H1 (cell line): ENCODE measurements around the gene NBAS.

Experiments used
- CBX8 ChIP-seq: fragments of 300-800, 300-1000 bp; sonication (generic); IDR thresholded peaks from 2 replicates; pipeline ENCODE4 v1.7.1; 2016; ENCODE audit warnings: low read depth, low read length, borderline replicate concordance
- CREB1 ChIP-seq: IDR thresholded peaks from 2 replicates; pipeline ENCODE4 v1.6.1; 2012; ENCODE audit warnings: inconsistent platforms
- CTCF ChIP-seq, 3 experiments: IDR thresholded peaks; 1 replicate in 2 of 3; 2 replicates in 1 of 3; pipeline versions ENCODE4 v1.5.1 to v1.6.1; 2011; ENCODE audit warnings: low read length in 3 of 3, mild to moderate bottlenecking in 3 of 3, inconsistent platforms in 2 of 3, low read depth in 1 of 3, moderate library complexity in 1 of 3; ENCODE audit not compliant: insufficient read depth in 1 of 3; ENCODE audit errors: control extremely low read depth in 1 of 3
- EP300 ChIP-seq, 2 experiments: IDR thresholded peaks; 1 replicate in 1 of 2; 2 replicates in 1 of 2; pipeline ENCODE4 v1.6.1; 2011 to 2012; ENCODE audit warnings: low read depth in 2 of 2, low read length in 2 of 2, mild to moderate bottlenecking in 2 of 2, borderline replicate concordance in 1 of 2, inconsistent platforms in 1 of 2, moderate library complexity in 1 of 2
- POLR2A ChIP-seq, 2 experiments: IDR thresholded peaks; 1 replicate in 1 of 2; 2 replicates in 1 of 2; pipeline ENCODE4 v1.6.1; 2011; ENCODE audit warnings: low read depth in 2 of 2, low read length in 2 of 2, mild to moderate bottlenecking in 2 of 2; ENCODE audit errors: control extremely low read depth in 1 of 2
- RFX5 ChIP-seq: IDR thresholded peaks from 2 replicates; pipeline ENCODE4 v1.6.1; 2011; ENCODE audit warnings: low read depth, low read length, improper control_type of control experiment, borderline replicate concordance
- SP1 ChIP-seq: IDR thresholded peaks from 2 replicates; pipeline ENCODE4 v1.6.1; 2011; ENCODE audit warnings: low read depth, low read length
- TAF1 ChIP-seq: IDR thresholded peaks from 2 replicates; pipeline ENCODE4 v1.6.1; 2011; ENCODE audit warnings: mild to moderate bottlenecking, low read depth, low read length
- TAF7 ChIP-seq: optimal IDR thresholded peaks from 2 replicates; pipeline ENCODE3; 2011; ENCODE audit warnings: low read depth, mild to moderate bottlenecking, inconsistent platforms, low read length, moderate library complexity, borderline replicate concordance
- TCF12 ChIP-seq: IDR thresholded peaks from 2 replicates; pipeline ENCODE4 v1.6.1; 2011; ENCODE audit warnings: low read depth, mild to moderate bottlenecking, low read length
- TF ChIP-seq, protein P1 (sequence below): IDR thresholded peaks from 2 replicates; pipeline ENCODE4 v1.6.1; 2012; ENCODE audit warnings: inconsistent platforms
- TF ChIP-seq, protein P2 (sequence below): IDR thresholded peaks from 2 replicates; pipeline ENCODE4 v1.6.1; 2011; ENCODE audit warnings: low read depth, mild to moderate bottlenecking, low read length; ENCODE audit not compliant: insufficient read depth

GRCh38 chr2:15450808-15451207 is 110.3 kb downstream of the NBAS start:
- TF ChIP-seq POLR2A (IDR thresholded peaks at IDR 0.05; ENCODE audit: control extremely low read depth in 1 of 2, low read depth in 2 of 2, low read length in 2 of 2) (no peak), CTCF (IDR thresholded peaks at IDR 0.05; ENCODE audit: control extremely low read depth in 1 of 3, insufficient read depth in 1 of 3, low read depth in 1 of 3, low read length in 3 of 3) (no peak), TAF1 (no peak), CREB1 (no peak), EP300 (IDR thresholded peaks at IDR 0.05; ENCODE audit: borderline replicate concordance in 1 of 2, low read depth in 2 of 2, low read length in 2 of 2) (no peak), TAF7 (no peak), CBX8 (no peak), TCF12 (no peak), SP1 (no peak), RFX5 (no peak)
- TF ChIP-seq, protein P1, sequence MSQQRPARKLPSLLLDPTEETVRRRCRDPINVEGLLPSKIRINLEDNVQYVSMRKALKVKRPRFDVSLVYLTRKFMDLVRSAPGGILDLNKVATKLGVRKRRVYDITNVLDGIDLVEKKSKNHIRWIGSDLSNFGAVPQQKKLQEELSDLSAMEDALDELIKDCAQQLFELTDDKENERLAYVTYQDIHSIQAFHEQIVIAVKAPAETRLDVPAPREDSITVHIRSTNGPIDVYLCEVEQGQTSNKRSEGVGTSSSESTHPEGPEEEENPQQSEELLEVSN, result no peak
- TF ChIP-seq, protein P2, sequence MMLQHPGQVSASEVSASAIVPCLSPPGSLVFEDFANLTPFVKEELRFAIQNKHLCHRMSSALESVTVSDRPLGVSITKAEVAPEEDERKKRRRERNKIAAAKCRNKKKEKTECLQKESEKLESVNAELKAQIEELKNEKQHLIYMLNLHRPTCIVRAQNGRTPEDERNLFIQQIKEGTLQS, result no peak
